ENCODE data around the gene GPR3. TPM values are rescaled to one million over a fixed set of nuclear protein-coding genes. Genes with fewer than 3 reads are reported as not detected.
"Not testable (repeated sequence)": the region's sequence is repeated elsewhere in the genome, so short reads cannot be mapped to it uniquely, and the experiment has no call there.

GPR3 gene
- total RNA-seq, 1 experiment from 2014 or later, result 6.9 TPM

DNA sequence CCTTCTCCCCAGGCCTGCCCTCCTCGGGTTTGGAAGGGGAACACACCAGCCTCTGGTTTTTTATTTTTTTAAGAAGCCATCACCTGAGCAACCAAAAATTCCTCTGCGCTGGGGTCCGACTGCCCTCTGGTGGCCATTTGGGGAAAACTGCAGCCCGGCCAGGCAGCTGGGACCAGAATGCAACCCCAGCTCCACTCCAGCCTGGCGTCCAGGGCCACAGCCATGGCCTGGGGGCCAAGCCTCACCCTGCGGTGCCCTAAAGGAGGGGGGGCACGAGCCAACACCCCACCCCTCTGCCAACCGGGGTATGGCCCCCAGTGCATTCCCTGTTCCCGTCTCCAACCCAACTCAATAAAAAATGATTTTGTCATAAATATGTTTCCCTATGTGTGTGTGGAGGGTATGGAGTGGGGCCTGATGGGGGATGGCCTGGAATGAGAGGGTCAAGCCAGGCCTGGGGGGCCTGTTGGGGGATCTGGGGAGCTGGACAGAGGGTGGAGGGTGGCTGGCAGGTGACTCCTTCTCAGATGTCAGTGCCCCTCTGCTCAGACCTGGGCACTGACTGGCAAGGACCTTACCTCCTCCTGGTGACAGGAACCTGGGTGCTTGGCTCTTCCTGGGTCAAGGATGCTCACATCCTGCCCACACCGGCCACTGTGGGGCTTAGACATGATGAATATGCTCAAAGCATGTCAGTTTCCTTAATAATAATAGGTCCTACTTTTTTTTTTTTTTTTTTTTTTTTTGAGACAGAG is 3.2 kb downstream of the GPR3 start:
- in situ Hi-C loops (cut with HindIII; ENCODE audit: low sequenced_read_pairs), result no loop called here
- DNase-seq (ENCODE audit: low spot score), result peak; percentile 88

DNA sequence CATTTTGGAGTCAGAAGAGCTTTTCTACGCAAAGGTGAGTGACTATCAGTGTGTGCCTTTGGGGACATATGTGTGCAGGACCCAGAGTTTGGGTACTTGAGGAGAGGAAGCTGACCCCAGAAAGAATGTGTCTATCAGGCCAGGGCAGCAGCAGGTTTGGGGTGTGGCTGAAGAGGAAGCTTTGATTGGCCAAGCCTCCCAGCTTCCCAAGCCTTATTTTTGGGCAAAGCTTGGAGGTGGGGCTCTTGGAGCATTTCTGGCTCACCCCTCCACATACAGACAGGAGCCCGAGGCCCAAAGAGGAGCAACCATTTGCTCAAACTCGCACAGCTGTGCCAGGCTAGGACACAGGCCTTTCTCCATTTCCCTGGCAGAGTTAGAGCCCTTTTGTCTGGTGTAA is 4.7 kb downstream of the GPR3 start:
- DNase-seq (ENCODE audit: low spot score), result no peak
- in situ Hi-C loops (cut with HindIII; ENCODE audit: low sequenced_read_pairs), result no loop called here

DNA sequence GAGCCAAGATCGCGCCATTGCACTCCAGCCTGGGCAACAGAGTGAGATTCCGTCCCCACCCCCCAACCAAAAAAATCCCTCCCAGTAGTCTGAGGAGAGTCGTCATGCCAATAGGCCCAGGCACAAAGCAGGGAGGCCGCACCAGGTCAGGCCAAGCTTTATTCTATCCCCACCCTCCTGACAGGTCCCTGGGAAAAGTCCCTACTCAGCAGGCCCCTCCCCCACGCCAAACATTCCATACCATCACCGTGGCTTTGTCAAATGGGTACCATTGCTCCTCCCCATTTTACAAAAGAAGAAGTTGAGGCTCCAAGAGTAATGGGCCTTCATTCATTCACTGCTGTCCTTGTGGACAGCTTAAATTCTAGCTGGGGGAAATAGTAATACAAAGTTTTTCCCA is 5.3 kb downstream of the GPR3 start:
- in situ Hi-C loops (cut with HindIII; ENCODE audit: low sequenced_read_pairs), result no loop called here
- DNase-seq (ENCODE audit: low spot score), result no peak

DNA sequence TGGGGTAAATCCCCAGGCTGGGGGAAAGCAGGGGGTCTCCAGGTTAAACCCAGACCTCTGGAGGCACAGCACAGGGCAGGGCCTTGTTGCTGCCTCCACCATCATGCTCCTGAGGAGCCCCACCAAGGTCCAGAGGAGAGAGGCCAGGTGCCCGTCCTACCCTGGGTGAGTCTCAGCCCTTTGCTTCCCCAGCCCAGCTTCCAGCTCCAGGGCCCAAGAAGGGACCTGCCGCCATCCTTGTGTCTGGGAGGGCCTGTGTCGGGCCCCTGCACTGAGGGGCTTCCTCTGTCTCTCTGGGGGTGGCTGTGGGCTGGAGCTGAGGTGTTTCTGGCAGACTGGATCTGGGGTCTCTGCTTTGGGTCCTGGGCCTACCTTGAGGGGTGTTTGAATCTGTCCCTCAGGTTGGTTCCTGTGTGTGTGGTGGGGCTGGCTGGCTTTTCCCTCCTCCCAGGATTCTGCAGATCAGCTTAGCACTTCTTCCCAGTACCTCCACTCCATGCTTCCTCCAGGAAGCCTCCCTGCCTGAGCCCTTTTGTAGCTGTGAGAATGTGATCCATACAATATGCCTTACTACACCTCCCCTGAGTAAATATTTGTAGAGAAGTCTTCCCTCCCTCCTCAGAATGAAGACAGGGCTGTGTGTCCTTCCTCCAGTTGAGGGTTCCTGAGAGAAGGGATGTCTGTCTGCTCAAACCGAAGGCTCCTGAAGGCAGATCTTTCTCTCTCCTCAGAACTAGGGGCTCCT is 6.2 kb downstream of the GPR3 start:
- in situ Hi-C loops (cut with HindIII; ENCODE audit: low sequenced_read_pairs), result no loop called here
- no peak for DNase-seq (ENCODE audit: low spot score)

DNA sequence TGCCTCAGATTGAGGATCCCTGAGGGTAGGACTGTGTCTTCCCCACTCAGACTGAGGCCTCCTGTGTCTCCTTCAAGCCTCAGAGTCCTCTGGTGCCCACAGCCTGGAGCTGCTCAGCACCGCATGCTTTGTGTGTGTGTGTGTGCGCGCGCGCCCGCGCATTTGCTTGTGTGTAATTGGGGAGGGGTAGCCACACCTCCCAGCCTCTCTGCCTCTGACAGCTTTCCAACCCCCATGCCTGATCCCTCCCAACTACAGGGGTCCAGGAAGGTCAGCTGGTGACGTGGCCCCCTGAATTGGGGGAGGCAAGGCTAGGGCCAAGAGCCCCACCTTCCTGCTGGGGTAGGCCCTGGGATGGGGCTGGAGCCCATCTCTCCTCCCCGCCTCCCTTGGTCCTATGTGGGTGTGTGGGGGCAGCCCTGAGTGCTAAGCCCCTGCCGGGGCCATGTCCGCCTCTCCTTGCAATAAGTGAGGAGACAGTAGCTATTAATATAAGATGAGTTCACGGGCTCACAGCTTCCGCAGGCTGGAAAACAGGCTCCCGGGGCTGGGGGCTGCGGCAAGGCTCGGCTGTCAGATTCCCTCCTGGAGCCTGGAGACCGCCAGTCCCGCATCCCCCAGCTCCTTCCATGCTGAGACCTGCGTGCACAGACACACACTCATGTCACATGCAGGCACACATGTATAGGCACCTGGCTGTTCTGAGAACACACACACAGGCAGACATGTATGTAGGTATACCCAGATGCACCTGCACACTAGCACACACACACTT is 7.0 kb downstream of the GPR3 start:
- in situ Hi-C loops (cut with HindIII; ENCODE audit: low sequenced_read_pairs), result loop anchor here (25.0 kb wide), 1 partner anchor 188 kb away; no protein-coding TSS in a partner anchor

DNA sequence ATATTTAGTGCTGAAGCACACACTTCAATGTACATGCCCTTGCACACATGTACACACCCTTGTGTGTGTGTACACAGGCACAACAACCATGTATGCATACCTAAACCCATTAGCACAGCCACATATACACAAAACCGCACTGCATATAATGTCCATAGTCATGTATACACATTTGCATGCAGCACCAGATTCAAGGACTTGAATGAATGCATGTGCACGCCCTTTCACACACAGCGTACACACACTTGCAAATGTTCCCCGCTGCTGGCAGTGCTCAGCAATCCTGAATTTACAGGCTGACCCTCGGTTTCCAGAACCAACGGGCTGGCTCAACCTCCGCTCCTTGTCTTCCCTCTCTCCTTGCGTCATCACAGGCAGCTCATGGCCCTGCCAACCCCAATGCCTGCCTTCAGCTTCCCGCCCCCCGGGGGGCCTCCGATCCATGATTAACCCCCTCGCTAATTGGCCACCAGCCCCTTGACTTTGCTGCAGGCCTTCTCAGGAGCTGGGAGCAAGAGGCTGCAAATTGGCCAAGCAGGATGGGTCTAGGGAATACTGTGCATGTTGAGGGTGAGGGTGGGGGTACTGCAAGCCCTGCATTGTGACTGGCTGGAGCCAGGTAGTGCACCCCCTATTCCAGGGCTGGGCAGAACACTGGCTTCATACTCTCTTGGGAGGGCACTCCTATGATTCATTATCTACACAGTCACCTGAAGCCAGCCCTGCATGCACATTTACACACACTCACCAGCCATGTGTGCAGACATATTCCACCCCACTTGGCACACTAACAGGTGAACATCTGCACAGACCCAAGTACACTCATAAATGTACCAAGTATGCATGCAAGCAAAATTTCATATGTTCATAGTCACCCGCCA is 7.9 kb downstream of the GPR3 start:
- in situ Hi-C loops (cut with HindIII; ENCODE audit: low sequenced_read_pairs), result loop anchor here (25.0 kb wide), 1 partner anchor 187 kb away; no protein-coding TSS in a partner anchor
- no peak for DNase-seq (ENCODE audit: low spot score)

More for the DNA sequence above, 7.0 kb downstream of the GPR3 start:
- no peak for DNase-seq (ENCODE audit: low spot score)

DNA sequence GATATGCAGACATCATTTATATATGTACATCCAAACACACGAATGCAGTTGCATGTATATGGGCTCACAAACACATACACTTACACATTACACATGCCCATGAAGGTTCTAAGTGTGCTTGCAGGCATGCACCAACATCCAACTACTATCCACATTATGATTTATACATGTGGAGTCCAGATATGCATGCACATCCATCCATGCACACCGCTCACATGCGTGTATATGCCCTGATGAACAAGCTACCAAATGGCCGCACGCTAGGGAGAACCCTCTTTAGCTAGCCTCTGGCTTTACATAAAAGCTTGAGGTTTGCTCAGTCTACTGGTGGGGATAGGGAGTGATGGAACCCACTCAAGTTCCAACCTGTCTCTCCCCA is 8.5 kb downstream of the GPR3 start:
- in situ Hi-C loops (cut with HindIII; ENCODE audit: low sequenced_read_pairs), result loop anchor here (25.0 kb wide), 1 partner anchor 186 kb away; no protein-coding TSS in a partner anchor
- DNase-seq (ENCODE audit: low spot score), result no peak

DNA sequence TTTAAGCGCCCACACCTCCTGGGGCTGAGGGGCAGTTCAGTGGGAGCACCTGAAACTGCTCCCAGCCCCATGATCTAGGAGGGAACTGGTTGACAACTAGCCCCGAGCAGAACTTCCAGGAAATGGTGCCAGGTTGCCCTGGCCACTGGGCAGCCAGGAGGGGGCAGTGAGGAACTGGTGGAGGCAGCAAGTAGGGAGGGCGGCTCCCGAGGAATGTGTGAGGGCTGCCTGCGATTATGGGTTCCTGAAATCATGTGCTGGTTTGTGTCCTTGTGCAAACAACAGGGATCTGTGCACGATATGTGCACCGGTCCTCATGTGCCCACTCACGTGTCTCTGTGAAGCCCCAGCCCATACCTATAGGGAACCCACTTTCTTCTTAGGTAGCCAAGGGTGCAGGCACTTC is 9.9 kb downstream of the GPR3 start:
- peak; percentile 44 for DNase-seq (ENCODE audit: low spot score)
- in situ Hi-C loops (cut with HindIII; ENCODE audit: low sequenced_read_pairs), result loop anchor here (25.0 kb wide), 1 partner anchor 185 kb away; no protein-coding TSS in a partner anchor

DNA sequence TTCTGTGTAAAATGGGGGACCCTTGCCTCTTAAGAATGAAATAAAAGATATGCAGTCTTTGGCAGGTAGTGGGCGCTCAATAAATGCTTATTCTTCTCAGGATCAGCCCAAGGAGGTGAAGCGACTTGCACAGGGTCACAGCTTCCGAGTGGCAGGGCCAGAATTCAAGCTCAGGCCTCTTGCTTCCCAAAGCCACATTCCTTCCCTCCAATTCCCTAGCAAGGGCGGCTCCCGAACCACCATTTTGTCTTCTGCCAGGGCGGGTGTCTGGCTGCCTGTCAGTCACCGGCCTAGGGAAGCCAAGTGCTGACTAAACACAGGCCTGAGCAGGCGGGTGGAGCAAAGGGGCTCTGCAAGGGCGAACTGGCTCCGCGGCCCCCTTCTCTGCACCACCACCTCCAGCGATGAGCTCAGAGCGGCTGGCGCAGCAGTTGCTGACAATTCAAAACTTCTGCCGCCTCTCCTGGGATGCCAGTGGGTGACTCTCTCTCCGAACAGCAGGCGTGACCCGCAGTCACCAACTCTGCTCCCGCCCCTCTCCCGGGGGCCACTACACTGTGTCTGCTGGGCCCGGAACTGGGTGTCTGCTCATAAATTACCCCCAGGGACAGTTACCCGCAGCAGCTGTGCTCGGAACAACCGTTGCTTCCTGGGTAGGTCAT is 10.8 kb downstream of the GPR3 start:
- in situ Hi-C loops (cut with HindIII; ENCODE audit: low sequenced_read_pairs), result loop anchor here (25.0 kb wide), 1 partner anchor 184 kb away; no protein-coding TSS in a partner anchor
- DNase-seq (ENCODE audit: low spot score), result no peak

DNA sequence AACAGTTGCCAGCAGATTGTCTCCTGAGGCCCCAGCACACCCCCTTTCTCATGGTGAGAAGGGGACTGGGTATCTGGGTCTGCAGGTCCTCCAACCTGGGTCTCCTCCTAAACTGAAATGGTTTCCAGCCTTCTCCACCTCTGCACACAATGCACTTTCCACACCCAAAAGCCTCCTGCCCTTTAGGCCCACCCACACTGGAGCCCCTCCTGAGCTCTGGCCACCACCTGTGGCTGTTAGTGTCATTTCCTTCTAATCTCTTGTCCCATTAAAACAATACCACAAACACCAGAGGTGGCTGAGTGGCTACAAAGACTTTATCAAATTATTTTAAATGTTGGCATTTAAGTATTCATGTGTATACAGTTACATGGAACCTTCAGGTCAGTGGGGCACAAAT is 11.5 kb downstream of the GPR3 start:
- in situ Hi-C loops (cut with HindIII; ENCODE audit: low sequenced_read_pairs), result loop anchor here (25.0 kb wide), 1 partner anchor 183 kb away; no protein-coding TSS in a partner anchor

DNA sequence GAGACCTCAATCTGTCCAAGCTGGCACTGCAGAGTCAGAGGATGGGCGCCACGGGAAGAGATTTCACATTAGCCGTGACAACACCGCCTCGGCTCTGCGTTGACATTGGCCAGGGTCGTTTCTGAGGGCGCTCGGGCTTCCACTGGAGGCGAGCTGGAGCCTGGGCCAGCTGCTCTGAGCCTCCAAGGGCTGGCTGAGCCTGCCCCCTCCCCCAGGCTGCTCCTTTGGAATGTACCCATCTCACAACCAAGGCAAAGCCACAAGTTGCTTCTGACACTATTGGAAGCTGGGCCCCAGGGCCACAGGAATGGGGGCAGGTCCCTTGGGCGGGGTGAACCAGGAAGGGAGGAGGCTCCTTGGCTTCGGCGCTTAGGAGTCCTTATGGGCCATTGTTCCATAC is 12.7 kb downstream of the GPR3 start:
- no peak for DNase-seq (ENCODE audit: low spot score)
- in situ Hi-C loops (cut with HindIII; ENCODE audit: low sequenced_read_pairs), result loop anchor here (25.0 kb wide), 1 partner anchor 182 kb away; no protein-coding TSS in a partner anchor

More for the DNA sequence above, 11.5 kb downstream of the GPR3 start:
- DNase-seq (ENCODE audit: low spot score), result no peak

DNA sequence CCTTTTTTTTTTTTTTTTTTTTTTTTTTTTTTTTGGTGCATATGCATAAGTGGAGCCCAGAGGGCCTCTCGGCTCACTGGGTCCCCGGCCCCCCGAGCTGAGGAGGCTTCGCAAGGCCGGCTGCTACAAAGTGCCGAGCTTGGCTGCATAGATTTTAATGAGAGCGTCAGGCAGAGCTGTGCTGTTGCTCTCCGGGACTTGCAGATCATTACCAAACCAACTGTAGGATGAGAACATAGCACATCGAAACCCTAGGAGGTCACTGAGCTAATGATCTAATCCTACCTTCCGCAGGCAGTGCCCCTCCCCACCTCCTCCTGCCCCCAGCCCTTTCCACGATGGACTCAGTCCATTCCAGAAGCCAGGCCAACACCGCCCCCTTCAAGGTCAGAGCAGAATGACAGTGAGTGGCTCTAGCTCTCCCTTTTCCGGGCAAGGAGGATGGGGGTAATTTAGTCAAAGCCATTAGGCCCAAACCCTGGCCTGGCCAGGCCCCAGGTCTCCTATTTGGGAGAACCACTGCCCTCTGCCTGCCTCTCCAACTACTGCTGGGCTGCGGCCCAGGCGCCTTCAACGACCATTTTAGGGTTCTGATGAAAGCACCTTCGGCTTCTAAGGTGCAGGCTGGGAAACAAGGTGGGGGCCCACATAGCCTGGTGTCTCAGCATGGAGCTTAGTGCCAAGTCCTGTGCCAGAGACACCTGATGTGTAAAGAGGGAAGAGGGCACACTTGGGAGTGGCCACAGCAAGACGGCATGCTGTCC is 13.4 kb downstream of the GPR3 start:
- in situ Hi-C loops (cut with HindIII; ENCODE audit: low sequenced_read_pairs), result loop anchor here (25.0 kb wide), 1 partner anchor 182 kb away; no protein-coding TSS in a partner anchor
- not testable (repeated sequence) for DNase-seq (ENCODE audit: low spot score)

DNA sequence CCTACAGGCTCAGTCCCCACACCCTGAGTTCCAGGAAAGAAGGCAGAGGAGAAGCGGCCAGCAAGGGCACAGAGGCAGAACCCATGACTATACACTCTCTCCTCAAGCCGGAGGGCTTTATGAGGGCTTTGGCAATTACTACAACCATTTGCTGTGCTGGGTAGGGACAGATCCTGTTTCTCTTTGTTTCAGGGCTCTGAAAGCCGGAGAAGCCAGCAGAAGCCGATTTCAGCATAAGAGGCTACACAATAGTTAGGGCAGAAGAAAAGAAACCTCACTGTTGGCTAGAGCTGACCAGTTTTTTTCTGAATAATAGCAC is 13.9 kb downstream of the GPR3 start:
- no peak for DNase-seq (ENCODE audit: low spot score)
- in situ Hi-C loops (cut with HindIII; ENCODE audit: low sequenced_read_pairs), result loop anchor here (25.0 kb wide), 1 partner anchor 181 kb away; no protein-coding TSS in a partner anchor

DNA sequence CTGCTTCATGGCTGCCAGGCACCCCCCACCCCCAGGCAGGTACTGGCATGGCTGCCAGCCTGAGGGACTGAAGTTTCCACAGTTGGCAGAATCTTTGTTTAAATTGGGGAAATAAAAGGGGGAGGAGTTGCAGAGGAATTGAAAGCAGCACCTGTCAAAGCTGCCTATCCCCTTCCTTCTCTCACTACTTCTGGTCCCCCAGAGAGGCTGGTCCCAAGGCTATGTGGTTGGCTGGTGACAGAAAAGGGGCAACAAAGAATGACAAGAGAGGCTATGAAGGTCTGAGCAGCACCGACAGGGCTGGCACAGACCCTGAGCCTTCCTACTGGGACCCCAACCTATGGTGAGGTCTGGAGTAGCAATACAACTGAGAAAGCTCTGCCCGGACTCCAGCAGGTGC is 14.4 kb downstream of the GPR3 start:
- in situ Hi-C loops (cut with HindIII; ENCODE audit: low sequenced_read_pairs), result loop anchor here (25.0 kb wide), 1 partner anchor 181 kb away; no protein-coding TSS in a partner anchor
- not testable (repeated sequence) for DNase-seq (ENCODE audit: low spot score)

DNA sequence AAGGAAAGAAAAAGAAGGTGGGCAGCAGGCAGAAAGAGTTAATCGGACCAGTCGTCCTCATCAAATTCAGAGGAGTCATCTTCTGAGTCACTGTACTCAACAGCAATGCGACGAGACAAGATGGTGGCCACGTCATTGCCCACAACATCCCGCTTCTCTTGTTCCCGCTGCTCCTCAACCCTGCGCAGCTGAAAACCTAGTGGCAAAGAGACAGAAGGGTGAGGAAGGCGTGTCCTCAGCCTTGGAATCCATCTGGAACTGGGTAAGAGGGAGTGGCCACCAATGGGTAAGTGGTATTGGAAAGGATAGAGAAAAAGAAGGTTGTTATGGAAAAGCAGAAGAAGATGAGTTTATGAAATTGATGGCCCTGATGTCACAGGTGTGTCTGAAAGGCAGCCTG is 15.7 kb downstream of the GPR3 start:
- in situ Hi-C loops (cut with HindIII; ENCODE audit: low sequenced_read_pairs), result loop anchor here (25.0 kb wide), 1 partner anchor 179 kb away; no protein-coding TSS in a partner anchor
- DNase-seq (ENCODE audit: low spot score), result no peak

DNA sequence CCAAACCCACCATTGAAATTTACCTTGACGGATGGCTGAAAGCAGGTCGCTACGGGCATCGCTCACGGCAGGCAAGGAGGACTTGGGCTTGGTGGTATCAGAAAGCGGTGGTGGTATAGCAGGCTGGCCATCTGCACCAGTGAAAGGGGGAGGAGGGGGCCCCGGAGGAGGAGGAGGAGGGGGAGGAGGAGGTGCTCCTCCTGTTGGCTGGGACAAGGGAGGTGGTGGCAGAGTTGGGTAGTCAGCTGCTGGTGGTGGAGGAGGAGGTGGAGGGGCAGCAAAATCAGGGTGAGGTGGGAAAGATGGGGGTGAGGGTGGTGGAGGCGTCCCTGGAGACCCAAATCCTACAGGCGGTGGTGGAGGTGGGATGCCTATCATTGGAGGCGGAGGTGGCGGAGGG is 17.2 kb downstream of the GPR3 start:
- in situ Hi-C loops (cut with HindIII; ENCODE audit: low sequenced_read_pairs), result loop anchor here (25.0 kb wide), 1 partner anchor 178 kb away; no protein-coding TSS in a partner anchor
- no peak for DNase-seq (ENCODE audit: low spot score)

DNA sequence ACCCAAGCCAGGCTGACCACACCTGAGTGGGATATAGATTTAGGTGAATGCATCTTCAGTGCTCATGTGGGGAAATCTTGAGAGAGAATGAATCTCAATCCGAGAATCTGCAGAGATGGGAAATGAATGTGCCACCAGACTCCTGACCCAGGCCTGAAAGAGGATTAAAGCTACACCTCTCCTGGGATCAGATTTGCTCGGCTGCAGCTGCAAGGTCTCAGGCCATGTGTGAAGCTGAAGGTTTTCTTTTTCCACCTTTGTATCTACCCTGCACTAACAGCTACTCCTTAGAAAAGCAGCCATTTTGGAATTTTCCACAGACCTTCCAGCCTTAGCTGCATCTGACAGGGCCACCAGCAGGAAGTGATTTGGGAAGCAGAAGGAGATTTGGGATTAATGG is 18.3 kb downstream of the GPR3 start:
- in situ Hi-C loops (cut with HindIII; ENCODE audit: low sequenced_read_pairs), result loop anchor here (25.0 kb wide), 1 partner anchor 177 kb away; no protein-coding TSS in a partner anchor

More for the DNA sequence above, 18.3 kb downstream of the GPR3 start:
- no peak for DNase-seq (ENCODE audit: low spot score)
